Liver (tissue), 3 donors: Measurements from ENCODE around the gene MEAK7.

Source experiments
- ATF3 ChIP-seq: IDR thresholded peaks from 2 replicates; pipeline ENCODE4 v1.6.1; 2016; ENCODE audit warnings: antibody characterized with exemption
- CTCF ChIP-seq: fragments of 150-350 bp; IDR thresholded peaks from 2 replicates; pipeline ENCODE4 v1.5.1; 2017; ENCODE audit warnings: improper control_type of control experiment, low read depth, low read length; ENCODE audit not compliant: missing input control
- EGR1 ChIP-seq, 2 donors: IDR thresholded peaks; 2 replicates each; pipeline ENCODE4 v1.6.1; 2016 to 2018; ENCODE audit warnings: antibody characterized with exemption in 2 of 2, low read depth in 2 of 2
- FOXA2 ChIP-seq: IDR thresholded peaks from 2 replicates; pipeline ENCODE4 v1.6.1; 2016; ENCODE audit warnings: antibody characterized with exemption
- GABPA ChIP-seq, 2 donors: IDR thresholded peaks in 1 of 2; conservative IDR thresholded peaks in 1 of 2; 2 replicates each; pipeline ENCODE4 v1.6.1; 2016; ENCODE audit warnings: antibody characterized with exemption in 2 of 2, mild to moderate bottlenecking in 1 of 2, moderate library complexity in 1 of 2
- HNF4A ChIP-seq, 2 donors: conservative IDR thresholded peaks; 2 replicates each; pipeline ENCODE4 v1.6.1; 2016; ENCODE audit warnings: antibody characterized with exemption in 2 of 2, mild to moderate bottlenecking in 2 of 2
- HNF4G ChIP-seq: IDR thresholded peaks from 2 replicates; pipeline ENCODE4 v1.6.1; 2016; ENCODE audit warnings: antibody characterized with exemption
- MAX ChIP-seq: IDR thresholded peaks from 2 replicates; pipeline ENCODE4 v1.6.1; 2016; ENCODE audit warnings: antibody characterized with exemption
- RAD21 ChIP-seq, 2 donors: IDR thresholded peaks; 2 replicates each; pipeline ENCODE4 v1.6.1; 2016; ENCODE audit warnings: antibody characterized with exemption in 2 of 2, mild to moderate bottlenecking in 2 of 2
- RXRA ChIP-seq, 2 donors: IDR thresholded peaks; 2 replicates each; pipeline ENCODE4 v1.6.1; 2017 to 2018; ENCODE audit warnings: antibody characterized with exemption in 2 of 2, mild to moderate bottlenecking in 1 of 2
- TAF1 ChIP-seq: conservative IDR thresholded peaks from 2 replicates; pipeline ENCODE4 v1.6.1; 2016; ENCODE audit warnings: antibody characterized with exemption, mild to moderate bottlenecking
- YY1 ChIP-seq: IDR thresholded peaks from 2 replicates; pipeline ENCODE4 v1.6.1; 2016; ENCODE audit warnings: antibody characterized with exemption, mild to moderate bottlenecking
- donor health status: healthy.
- donor health status: healthy.

GRCh38 chr16:84462296-84463210 is 41.9 kb downstream of the MEAK7 start:
- TF ChIP-seq ATF3 (no peak), MAX (no peak), GABPA (IDR thresholded peaks at IDR 0.05 in 1 of 2, conservative IDR thresholded peaks at IDR 0.05 in 1 of 2) (no peak), TAF1 (no peak), CTCF (no peak), HNF4A (conservative IDR thresholded peaks at IDR 0.05) (no peak), HNF4G (no peak), RAD21 (IDR thresholded peaks at IDR 0.05) (no peak), FOXA2 (no peak), RXRA (IDR thresholded peaks at IDR 0.05) (no peak), EGR1 (IDR thresholded peaks at IDR 0.05; ENCODE audit: low read depth in 2 of 2) (no peak), YY1 (no peak)
